Large intestine (tissue), 3 donors: ENCODE measurements around the gene FCGR2B. TPM values are rescaled to one million over a fixed set of nuclear protein-coding genes. Genes with fewer than 3 reads are reported as not detected.

ENCODE experiments used
- DNase-seq, 2 donors: peaks; one replicate each; pipeline versions ENCODE4 v3.0.0 to v3.0.0-alpha.2; 2013
- H3K27ac ChIP-seq: one replicate; pipeline ENCODE4 v1.5.1; 2013; ENCODE audit warnings: low read length
- H3K27me3 ChIP-seq: 2 replicates; pipeline ENCODE4 v1.6.1; 2013; ENCODE audit warnings: low read length; ENCODE audit not compliant: control insufficient read depth, insufficient read depth
- H3K36me3 ChIP-seq: 2 replicates; pipeline ENCODE4 v1.6.1; 2013; ENCODE audit warnings: low read length; ENCODE audit not compliant: control insufficient read depth, insufficient read depth
- H3K4me1 ChIP-seq: one replicate; pipeline ENCODE4 v1.6.1; 2013; ENCODE audit warnings: low read length; ENCODE audit not compliant: control insufficient read depth, insufficient read depth
- H3K4me3 ChIP-seq: one replicate; pipeline ENCODE4 v1.5.1; 2013; ENCODE audit warnings: low read length
- H3K9me3 ChIP-seq: one replicate; pipeline ENCODE4 v1.6.1; 2013; ENCODE audit warnings: mild to moderate bottlenecking, low read depth, low read length, moderate library complexity; ENCODE audit not compliant: control insufficient read depth
- WGBS: methylation state at CpG from one replicate; pipeline ENCODE4 v1.1.5; 2013; ENCODE audit warnings: low lambda C conversion rate; ENCODE audit not compliant: insufficient coverage; 5-methylcytosine and 5-hydroxymethylcytosine counted together
- polyA plus RNA-seq: library from polyadenylated mRNA; unstranded; fragments of 120-200 nt; gene quantifications from one replicate; pipeline ENCODE4 v1.2.1, GENCODE V29; 2013

Gene FCGR2B
- polyA plus RNA-seq, 1 donor = 0.06 TPM

DNA sequence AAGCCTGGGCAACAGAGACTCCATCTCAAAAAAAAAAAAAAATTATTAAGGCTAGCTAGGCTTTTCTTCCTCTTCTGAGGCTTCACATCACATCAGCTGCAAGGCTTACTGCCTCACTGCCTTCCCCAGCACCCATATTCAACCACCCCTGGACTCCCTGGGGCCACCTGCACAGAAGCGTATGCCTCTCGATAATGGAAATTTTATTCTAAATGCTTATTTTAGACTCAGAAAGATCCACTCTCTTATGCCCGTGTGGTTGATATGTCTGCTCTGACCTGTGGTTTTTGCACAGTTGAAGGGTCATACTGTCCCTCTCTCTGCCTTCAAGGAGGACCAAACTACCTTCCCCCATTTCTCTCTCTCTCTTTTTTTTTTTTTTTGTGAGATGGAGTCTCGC, 42.6 kb downstream of the FCGR2B start:
- no peaks in the 10 kb centered on the region for H3K36me3 ChIP-seq
- H3K27me3 ChIP-seq = peaks cover 6% of the 10 kb centered on the region
- H3K4me3 ChIP-seq = no peak overlapping the region
- DNase-seq = no peak
- 83% methylated on average over 1 of the region's 4 CpGs for WGBS
- no peak overlapping the region for H3K27ac ChIP-seq
- no peaks in the 10 kb centered on the region for H3K9me3 ChIP-seq
- no peaks in the 10 kb centered on the region for H3K4me1 ChIP-seq

DNA sequence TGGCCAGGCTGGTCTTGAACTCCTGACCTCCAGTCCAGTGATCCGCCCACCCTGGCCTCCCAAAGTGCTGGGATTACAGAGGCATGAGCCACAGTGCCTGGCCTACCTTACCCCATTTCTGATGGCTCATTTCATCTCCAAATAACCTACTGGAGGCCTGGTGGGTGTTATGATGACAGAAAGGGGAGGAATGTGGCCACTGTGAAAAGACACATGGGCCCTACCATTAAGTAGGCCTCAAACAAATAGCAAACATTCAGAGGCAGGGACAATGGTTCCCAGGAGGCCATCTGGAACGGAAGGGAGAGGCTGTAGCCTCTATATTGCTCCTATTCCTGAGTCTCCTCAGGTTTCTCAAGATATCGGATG, 43.2 kb downstream of the FCGR2B start:
- Histone ChIP-seq H3K4me1 (no peaks in the 10 kb centered on the region), H3K27ac (no peak overlapping the region), H3K9me3 (no peaks in the 10 kb centered on the region), H3K27me3 (peaks cover 7% of the 10 kb centered on the region), H3K4me3 (no peak overlapping the region), H3K36me3 (no peaks in the 10 kb centered on the region)
- no CpG with 5 or more reads among the region's 3 CpGs for WGBS
- no peak for DNase-seq

- Histone ChIP-seq H3K9me3 (no peaks in the 10 kb centered on the region), H3K4me3 (no peak within 1 kb of the TSS), H3K27me3 (peaks cover 7% of the 10 kb centered on the region), H3K4me1 (no peaks in the 10 kb centered on the region), H3K36me3 (no peaks in the 10 kb centered on the region), H3K27ac (no peak within 1 kb of the TSS)
- WGBS = 83% methylated on average over 3 of the region's 4 CpGs
- DNase-seq = no peak
Observed at GRCh38 chr1:161706482-161707347, 43.8 kb downstream of the FCGR2B start, which contains the start of gene FCRLA. FCRLA (plus strand) TSS chr1:161707229; CDS start chr1:161707265, 36 bp downstream.

DNA sequence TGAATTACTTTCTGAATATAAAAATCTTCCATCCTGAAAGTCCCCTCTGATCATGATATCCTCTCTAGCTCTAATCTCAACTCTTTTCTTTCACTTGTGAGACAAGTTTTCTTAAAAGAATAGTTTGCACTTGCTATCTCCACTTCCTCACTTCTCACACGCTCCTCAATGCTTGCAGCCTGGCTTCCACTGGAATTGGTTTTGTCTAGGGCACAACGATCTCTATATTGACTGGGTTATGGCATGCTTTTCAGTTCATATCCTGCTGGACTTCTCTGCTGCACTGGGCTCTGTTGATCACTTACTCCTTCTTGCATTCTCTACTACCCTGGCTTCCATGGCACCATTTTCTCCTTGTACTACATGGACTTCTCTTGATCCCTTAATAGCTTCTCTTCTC, 44.6 kb downstream of the FCGR2B start:
- Histone ChIP-seq H3K27me3 (peaks cover 7% of the 10 kb centered on the region), H3K4me3 (no peak overlapping the region), H3K4me1 (no peaks in the 10 kb centered on the region), H3K36me3 (no peaks in the 10 kb centered on the region), H3K27ac (no peak overlapping the region), H3K9me3 (no peaks in the 10 kb centered on the region)
- no peak for DNase-seq
- WGBS = no CpG with 5 or more reads among the region's 2 CpGs

GRCh38 chr1:161709373-161709772, 46.4 kb downstream of the FCGR2B start:
- Histone ChIP-seq H3K9me3 (no peaks in the 10 kb centered on the region), H3K4me1 (no peaks in the 10 kb centered on the region), H3K36me3 (no peaks in the 10 kb centered on the region), H3K27me3 (peaks cover 9% of the 10 kb centered on the region), H3K4me3 (no peak overlapping the region), H3K27ac (no peak overlapping the region)
- no peak for DNase-seq
- WGBS = 90% methylated on average over 3 of the region's 4 CpGs

GRCh38 chr1:161710560-161710959, 47.6 kb downstream of the FCGR2B start:
- Histone ChIP-seq H3K9me3 (no peaks in the 10 kb centered on the region), H3K4me3 (no peak overlapping the region), H3K27me3 (peaks cover 12% of the 10 kb centered on the region), H3K4me1 (no peaks in the 10 kb centered on the region), H3K27ac (no peak overlapping the region), H3K36me3 (no peaks in the 10 kb centered on the region)
- no peak for DNase-seq
- WGBS = no CpG with 5 or more reads among the region's 4 CpGs

- DNase-seq = no peak
- Histone ChIP-seq H3K27me3 (peaks cover 38% of the 10 kb centered on the region), H3K4me3 (no peak overlapping the region), H3K27ac (no peak overlapping the region), H3K4me1 (no peaks in the 10 kb centered on the region), H3K36me3 (no peaks in the 10 kb centered on the region), H3K9me3 (no peaks in the 10 kb centered on the region)
- WGBS = 92% methylated on average over 5 of the region's 8 CpGs
Observed at GRCh38 chr1:161718559-161719324, 55.8 kb downstream of the FCGR2B start.

DNA sequence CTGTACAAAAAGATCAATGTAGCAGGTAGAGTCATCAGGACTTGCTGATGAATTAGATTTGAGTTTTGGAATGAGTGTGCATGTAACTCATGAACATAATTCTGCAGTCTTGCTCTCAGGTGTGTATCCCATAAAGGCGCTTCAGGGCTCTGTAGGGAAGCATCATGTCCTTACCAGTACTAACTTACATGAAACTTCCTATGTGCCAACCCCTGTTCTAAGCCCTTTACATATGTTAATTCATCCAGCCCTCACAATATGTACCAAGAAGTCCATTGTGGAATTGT, 56.3 kb downstream of the FCGR2B start:
- Histone ChIP-seq H3K9me3 (no peaks in the 10 kb centered on the region), H3K4me1 (no peaks in the 10 kb centered on the region), H3K4me3 (no peak overlapping the region), H3K27ac (no peak overlapping the region), H3K27me3 (peaks cover 38% of the 10 kb centered on the region), H3K36me3 (no peaks in the 10 kb centered on the region)
- no CpG with 5 or more reads among the region's 1 CpG for WGBS
- no peak for DNase-seq

DNA sequence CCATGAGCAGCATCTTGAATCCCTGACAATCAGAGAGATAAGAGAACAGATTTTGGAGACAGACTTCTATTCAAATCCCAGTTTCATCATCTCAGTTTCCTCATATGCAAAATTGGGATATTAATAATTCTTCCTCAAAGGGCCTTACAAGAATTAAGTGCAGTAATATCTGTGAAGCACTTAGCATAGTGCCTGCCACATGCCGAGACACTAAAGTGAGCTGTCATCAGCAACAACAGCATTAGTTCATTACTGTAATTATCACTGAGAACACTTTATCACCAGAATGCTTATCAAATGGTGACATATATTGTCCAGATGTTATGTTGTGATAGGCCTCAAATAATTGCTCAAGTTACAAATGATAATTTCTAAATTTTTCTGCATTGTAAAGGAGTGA, 57.5 kb downstream of the FCGR2B start:
- no CpG with 5 or more reads among the region's 1 CpG for WGBS
- H3K27me3 ChIP-seq = peaks cover 43% of the 10 kb centered on the region
- peaks cover under 1% of the 10 kb centered on the region for H3K4me1 ChIP-seq

GRCh38 chr1:161720956-161721737, 58.2 kb downstream of the FCGR2B start, which contains the start of gene FCRLB:
FCRLB (plus strand) TSS chr1:161721544; CDS start chr1:161722673, 1,129 bp downstream.
- peaks cover 47% of the 10 kb centered on the region for H3K27me3 ChIP-seq
- H3K9me3 ChIP-seq = no peaks in the 10 kb centered on the region
- H3K4me3 ChIP-seq = no peak within 1 kb of the TSS
- no CpG with 5 or more reads among the region's 4 CpGs for WGBS
- no peak for DNase-seq
- H3K4me1 ChIP-seq = peaks cover 4% of the 10 kb centered on the region
- no peak within 1 kb of the TSS for H3K27ac ChIP-seq
- no peaks in the 10 kb centered on the region for H3K36me3 ChIP-seq

More for the DNA sequence above, 57.5 kb downstream of the FCGR2B start:
- no peak for DNase-seq
- H3K4me3 ChIP-seq = no peak overlapping the region
- no peaks in the 10 kb centered on the region for H3K36me3 ChIP-seq
- no peaks in the 10 kb centered on the region for H3K9me3 ChIP-seq
- no peak overlapping the region for H3K27ac ChIP-seq
